NCI-H146 treated with DMSO at 0.1 percent for 48 hours (cell line): ENCODE data around the gene AKAP8L.
A peak's percentile ranks its signal among the peaks of the same experiment; 100 is the strongest.

Experiments
- DNase-seq: peaks from one replicate; lab custom pipeline; 2025; ENCODE audit not compliant: unreplicated experiment; lab: John Stamatoyannopoulos, UW

AKAP8L gene

GRCh38 chr19:15418579-15419412, at the start of gene AKAP8L:
Gene AKAP8L, minus strand, starts transcription at chr19:15418988. Its CDS starts 65 bp downstream, at chr19:15418923.
- peak; percentile 100 for DNase-seq

GRCh38 chr19:15467734-15468214, 49.0 kb upstream of the AKAP8L start:
- no peak for DNase-seq

GRCh38 chr19:15466851-15467733, 48.3 kb upstream of the AKAP8L start:
- no peak for DNase-seq

GRCh38 chr19:15464394-15465385, 45.9 kb upstream of the AKAP8L start, which contains the start of gene RASAL3:
Gene RASAL3, minus strand, starts transcription at chr19:15464544. Its CDS starts 186 bp downstream, at chr19:15464358.
- no peak for DNase-seq

- DNase-seq = no peak
Observed at GRCh38 chr19:15463861-15464371, 45.1 kb upstream of the AKAP8L start.

GRCh38 chr19:15461694-15462093, 42.9 kb upstream of the AKAP8L start:
- no peak for DNase-seq

- DNase-seq = no peak
Observed at GRCh38 chr19:15457701-15458484, 39.1 kb upstream of the AKAP8L start.

GRCh38 chr19:15456871-15457700, 38.3 kb upstream of the AKAP8L start:
- DNase-seq = peak; percentile 59

GRCh38 chr19:15456441-15456840, 37.7 kb upstream of the AKAP8L start:
- DNase-seq = no peak

GRCh38 chr19:15455996-15456395, 37.2 kb upstream of the AKAP8L start:
- no peak for DNase-seq

- DNase-seq = no peak
Observed at GRCh38 chr19:15453906-15454860, 35.4 kb upstream of the AKAP8L start.

GRCh38 chr19:15453091-15453578, 34.3 kb upstream of the AKAP8L start:
- DNase-seq = no peak

- peak; percentile 57 for DNase-seq
Observed at GRCh38 chr19:15452111-15453047, 33.6 kb upstream of the AKAP8L start.

GRCh38 chr19:15450528-15450890, 31.7 kb upstream of the AKAP8L start:
- no peak for DNase-seq

- DNase-seq = peak; percentile 43
Observed at GRCh38 chr19:15449620-15450527, 31.1 kb upstream of the AKAP8L start, which contains the start of gene WIZ. Gene WIZ, minus strand, starts transcription at chr19:15449956. Its CDS starts 1,649 bp downstream, at chr19:15448307.
